Hepatocyte (in vitro differentiated cells): ENCODE data around the gene SYNE4.

Experiments used
- EZH2 ChIP-seq: fragments of 200-600 bp; sonication (generic); IDR thresholded peaks from 2 replicates; pipeline ENCODE4 v1.6.1; 2016; ENCODE audit warnings: antibody characterized with exemption, mild to moderate bottlenecking, borderline replicate concordance
- EZH2phosphoT487 ChIP-seq: fragments of 200-600 bp; sonication (generic); IDR thresholded peaks from one replicate; pipeline ENCODE4 v1.6.1; 2018; ENCODE audit warnings: antibody characterized with exemption, mild to moderate bottlenecking, low read depth, moderate library complexity; ENCODE audit not compliant: unreplicated experiment, severe bottlenecking
- TF ChIP-seq, protein P1 (sequence below): fragments of 200-600 bp; sonication (generic); IDR thresholded peaks from 2 replicates; pipeline ENCODE4 v1.5.1; 2016; ENCODE audit warnings: antibody characterized with exemption, mild to moderate bottlenecking; ENCODE audit not compliant: poor library complexity

GRCh38 chr19:35963514-35963913 is 45.1 kb downstream of the SYNE4 start:
- TF ChIP-seq EZH2 (no peak), EZH2phosphoT487 (no peak)
- TF ChIP-seq, protein P1, sequence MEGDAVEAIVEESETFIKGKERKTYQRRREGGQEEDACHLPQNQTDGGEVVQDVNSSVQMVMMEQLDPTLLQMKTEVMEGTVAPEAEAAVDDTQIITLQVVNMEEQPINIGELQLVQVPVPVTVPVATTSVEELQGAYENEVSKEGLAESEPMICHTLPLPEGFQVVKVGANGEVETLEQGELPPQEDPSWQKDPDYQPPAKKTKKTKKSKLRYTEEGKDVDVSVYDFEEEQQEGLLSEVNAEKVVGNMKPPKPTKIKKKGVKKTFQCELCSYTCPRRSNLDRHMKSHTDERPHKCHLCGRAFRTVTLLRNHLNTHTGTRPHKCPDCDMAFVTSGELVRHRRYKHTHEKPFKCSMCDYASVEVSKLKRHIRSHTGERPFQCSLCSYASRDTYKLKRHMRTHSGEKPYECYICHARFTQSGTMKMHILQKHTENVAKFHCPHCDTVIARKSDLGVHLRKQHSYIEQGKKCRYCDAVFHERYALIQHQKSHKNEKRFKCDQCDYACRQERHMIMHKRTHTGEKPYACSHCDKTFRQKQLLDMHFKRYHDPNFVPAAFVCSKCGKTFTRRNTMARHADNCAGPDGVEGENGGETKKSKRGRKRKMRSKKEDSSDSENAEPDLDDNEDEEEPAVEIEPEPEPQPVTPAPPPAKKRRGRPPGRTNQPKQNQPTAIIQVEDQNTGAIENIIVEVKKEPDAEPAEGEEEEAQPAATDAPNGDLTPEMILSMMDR, result no peak
